SK-N-SH (cell line): ENCODE results near the gene CCM2. TPM values are rescaled to one million over a fixed set of nuclear protein-coding genes. Genes with fewer than 3 reads are reported as not detected.

Experiments used
- CTCF ChIA-PET: fragments of 300-600, 350-600 bp; formaldehyde crosslinking; extraction: SDS; loops from one replicate; lab custom pipeline; 2021; lab: Yijun Ruan, JAX
- POLR2A ChIA-PET: fragments of 350-600 bp; sonication (Branson Sonifier 250); formaldehyde crosslinking; extraction: SDS; loops from one replicate; lab custom pipeline; 2020; ENCODE audit warnings: antibody characterized with exemption, inconsistent platforms; lab: Yijun Ruan, JAX
- DNase-seq: peaks from one replicate; pipeline ENCODE4 v3.0.0; 2012
- H2AFZ ChIP-seq: fragments of 200-600 bp; sonication (generic); 2 replicates; pipeline ENCODE4 v1.8.1; 2016; ENCODE audit warnings: antibody characterized with exemption, mild to moderate bottlenecking, low read depth
- H3F3A ChIP-seq: fragments of 200-600 bp; sonication (generic); replicated peaks from 2 replicates; pipeline ENCODE3; 2016; ENCODE audit warnings: antibody characterized with exemption, mild to moderate bottlenecking; ENCODE audit not compliant: insufficient read depth
- H3K27ac ChIP-seq, 2 experiments: fragments of 200-500 bp in 1 of 2; fragments of 200-600 bp in 1 of 2; sonication (Bioruptor generic) in 1 of 2; sonication (generic), shearing (Covaris generic) in 1 of 2; 2 replicates each; pipeline versions ENCODE4 v1.5.1 to v1.6.1; 2014 to 2016; ENCODE audit warnings: low read depth in 2 of 2, inconsistent platforms in 1 of 2, low read length in 1 of 2, mild to moderate bottlenecking in 1 of 2, mixed read lengths in 1 of 2
- H3K27me3 ChIP-seq: fragments of 200-600 bp; sonication (generic), shearing (Covaris generic); 2 replicates; pipeline ENCODE4 v1.6.1; 2016; ENCODE audit warnings: mixed run types; ENCODE audit not compliant: insufficient read depth
- H3K36me3 ChIP-seq, 2 experiments: fragments of 200-500 bp in 1 of 2; fragments of 200-600 bp in 1 of 2; sonication (Bioruptor generic) in 1 of 2; sonication (generic) in 1 of 2; replicated peaks in 1 of 2; 2 replicates each; pipeline versions ENCODE3 to v1.5.1; 2014 to 2016; ENCODE audit warnings: low read length in 1 of 2, mild to moderate bottlenecking in 1 of 2; ENCODE audit not compliant: insufficient read depth in 2 of 2, control insufficient read depth in 1 of 2
- H3K4me1 ChIP-seq, 2 experiments: fragments of 200-500 bp in 1 of 2; fragments of 200-600 bp in 1 of 2; sonication (Bioruptor generic) in 1 of 2; sonication (generic), shearing (Covaris generic) in 1 of 2; 2 replicates each; pipeline versions ENCODE4 v1.5.1 to v1.6.1; 2014 to 2016; ENCODE audit warnings: low read depth in 1 of 2, low read length in 1 of 2, mixed run types in 1 of 2; ENCODE audit not compliant: insufficient read depth in 2 of 2, control insufficient read depth in 1 of 2
- H3K4me2 ChIP-seq: fragments of 200-600 bp; sonication (generic), shearing (Covaris generic); 2 replicates; pipeline ENCODE4 v1.6.1; 2017; ENCODE audit warnings: mixed run types
- H3K4me3 ChIP-seq, 2 experiments: fragments of 200-500 bp in 1 of 2; fragments of 200-600 bp in 1 of 2; sonication (Bioruptor generic) in 1 of 2; sonication (generic), shearing (Covaris generic) in 1 of 2; 2 replicates each; pipeline versions ENCODE4 v1.5.1 to v1.8.1; 2014 to 2016; ENCODE audit warnings: low read depth in 2 of 2, inconsistent platforms in 1 of 2, low read length in 1 of 2, mild to moderate bottlenecking in 1 of 2, mixed read lengths in 1 of 2, moderate library complexity in 1 of 2
- H3K79me2 ChIP-seq: fragments of 200-600 bp; sonication (generic); 2 replicates; pipeline ENCODE4 v1.8.1; 2017; ENCODE audit warnings: mild to moderate bottlenecking; ENCODE audit not compliant: insufficient read depth
- H3K9ac ChIP-seq: fragments of 200-600 bp; sonication (generic); 2 replicates; pipeline ENCODE4 v1.6.1; 2017; ENCODE audit warnings: mixed run types
- H3K9me2 ChIP-seq: fragments of 200-600 bp; sonication (generic); 2 replicates; pipeline ENCODE4 v1.6.1; 2017; ENCODE audit warnings: mixed run types
- H3K9me3 ChIP-seq: fragments of 200-600 bp; sonication (generic); 2 replicates; pipeline ENCODE4 v1.6.1; 2017; ENCODE audit warnings: mixed run types, mild to moderate bottlenecking, moderate library complexity
- H4K20me1 ChIP-seq: fragments of 200-600 bp; sonication (generic); 2 replicates; pipeline ENCODE4 v1.6.1; 2017; ENCODE audit warnings: mild to moderate bottlenecking, mixed run types; ENCODE audit not compliant: insufficient read depth
- ELF1 ChIP-seq: IDR thresholded peaks from 2 replicates; pipeline ENCODE4 v1.4.0; 2012
- EZH2phosphoT487 ChIP-seq: fragments of 200-600 bp; sonication (generic); IDR thresholded peaks from 2 replicates; pipeline ENCODE4 v1.6.1; 2017; ENCODE audit warnings: low read depth, mixed run types, mild to moderate bottlenecking, antibody characterized with exemption, moderate library complexity, borderline replicate concordance
- FOXM1 ChIP-seq: IDR thresholded peaks from 2 replicates; pipeline ENCODE4 v1.4.0; 2012; ENCODE audit warnings: low read depth, mild to moderate bottlenecking
- GABPA ChIP-seq: IDR thresholded peaks from 2 replicates; pipeline ENCODE4 v1.4.0; 2012; ENCODE audit warnings: low read depth, mild to moderate bottlenecking
- GATA2 ChIP-seq: sonication (generic); formaldehyde crosslinking; IDR thresholded peaks from 2 replicates; pipeline ENCODE4 v1.5.0; 2020; ENCODE audit warnings: mild to moderate bottlenecking, missing genetic modification reagents
- JUND ChIP-seq: IDR thresholded peaks from 2 replicates; pipeline ENCODE4 v1.4.0; 2012
- MXI1 ChIP-seq: IDR thresholded peaks from 2 replicates; pipeline ENCODE4 v1.6.1; 2012; ENCODE audit warnings: mild to moderate bottlenecking, low read depth, low read length, improper control_type of control experiment
- NFIC ChIP-seq: IDR thresholded peaks from 2 replicates; pipeline ENCODE4 v1.4.0; 2012; ENCODE audit warnings: borderline replicate concordance
- POLR2AphosphoS5 ChIP-seq: IDR thresholded peaks from 2 replicates; pipeline ENCODE4 v1.6.1; 2012; ENCODE audit warnings: low read depth, low read length
- RAD21 ChIP-seq: IDR thresholded peaks from 2 replicates; pipeline ENCODE4 v1.6.1; 2012; ENCODE audit warnings: mild to moderate bottlenecking, low read length
- RCOR1 ChIP-seq: fragments of 150-350 bp; IDR thresholded peaks from 2 replicates; pipeline ENCODE4 v1.6.1; 2017; ENCODE audit warnings: antibody characterized with exemption, low read length
- RFX5 ChIP-seq: IDR thresholded peaks from 2 replicates; pipeline ENCODE4 v1.6.1; 2012; ENCODE audit warnings: mild to moderate bottlenecking, improper control_type of control experiment, low read length
- TEAD4 ChIP-seq: IDR thresholded peaks from 2 replicates; pipeline ENCODE4 v1.4.0; 2012; ENCODE audit warnings: mild to moderate bottlenecking, borderline replicate concordance; ENCODE audit not compliant: insufficient read depth
- WGBS: methylation state at CpG from one replicate; pipeline ENCODE4 v1.1.6; 2017; ENCODE audit warnings: low lambda C conversion rate; 5-methylcytosine and 5-hydroxymethylcytosine counted together
- polyA plus RNA-seq, 3 experiments: library from polyadenylated mRNA; depleted of rRNA; stranded (reverse); fragments of >200 nt; gene quantifications; 2 replicates each; pipeline ENCODE4 v1.2.3, GENCODE V29; 2012
- TF ChIP-seq, protein P1 (sequence below): IDR thresholded peaks from 2 replicates; pipeline ENCODE4; 2012
- TF ChIP-seq, protein P2 (sequence below): IDR thresholded peaks from 2 replicates; pipeline ENCODE4 v1.4.0; 2012; ENCODE audit warnings: low read depth
- TF ChIP-seq, protein P3 (sequence below): IDR thresholded peaks from 2 replicates; pipeline ENCODE4 v1.4.0; 2012; ENCODE audit warnings: low read depth, borderline replicate concordance
- TF ChIP-seq, protein P4 (sequence below): fragments of 150-350 bp; IDR thresholded peaks from 2 replicates; pipeline ENCODE4 v1.6.1; 2016; ENCODE audit warnings: mild to moderate bottlenecking, low read depth, low read length
- TF ChIP-seq, protein P5 (sequence below): IDR thresholded peaks from 2 replicates; pipeline ENCODE4 v1.6.1; 2012; ENCODE audit warnings: mild to moderate bottlenecking, low read depth, low read length, moderate library complexity

CCM2 gene
- polyA plus RNA-seq, 1 of the 3 experiments (the other 2 are of a cell fraction): 83.2 TPM

DNA sequence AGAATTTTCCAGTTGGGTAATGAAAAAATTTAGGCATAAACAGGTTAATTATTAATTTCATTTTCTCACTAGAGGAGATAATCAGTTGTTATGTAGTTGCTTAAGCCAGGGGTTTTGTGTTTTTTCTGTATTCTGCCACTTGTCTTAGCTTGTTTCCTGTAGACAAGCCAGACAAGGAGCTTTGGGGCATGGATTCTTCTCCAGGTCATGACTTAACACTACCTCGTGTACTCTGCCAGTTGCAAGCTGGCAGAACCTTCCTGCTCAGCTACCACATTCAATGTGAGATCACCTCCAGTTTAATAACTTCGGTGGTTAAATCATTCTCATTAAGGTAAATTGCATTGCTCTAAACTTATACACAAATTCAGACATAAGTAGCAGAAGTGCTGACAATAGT, 1.8 kb downstream of the CCM2 start:
- TF ChIP-seq JUND (no peak), RFX5 (no peak), NFIC (no peak), GATA2 (CRISPR knock-in tag) (no peak), EZH2phosphoT487 (no peak), RAD21 (no peak), POLR2AphosphoS5 (no peak), MXI1 (no peak), TEAD4 (no peak), GABPA (no peak), ELF1 (no peak), RCOR1 (no peak), FOXM1 (no peak)
- TF ChIP-seq, protein P1, sequence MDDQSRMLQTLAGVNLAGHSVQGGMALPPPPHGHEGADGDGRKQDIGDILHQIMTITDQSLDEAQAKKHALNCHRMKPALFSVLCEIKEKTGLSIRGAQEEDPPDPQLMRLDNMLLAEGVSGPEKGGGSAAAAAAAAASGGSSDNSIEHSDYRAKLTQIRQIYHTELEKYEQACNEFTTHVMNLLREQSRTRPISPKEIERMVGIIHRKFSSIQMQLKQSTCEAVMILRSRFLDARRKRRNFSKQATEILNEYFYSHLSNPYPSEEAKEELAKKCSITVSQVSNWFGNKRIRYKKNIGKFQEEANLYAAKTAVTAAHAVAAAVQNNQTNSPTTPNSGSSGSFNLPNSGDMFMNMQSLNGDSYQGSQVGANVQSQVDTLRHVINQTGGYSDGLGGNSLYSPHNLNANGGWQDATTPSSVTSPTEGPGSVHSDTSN: no peak
- TF ChIP-seq, protein P2, sequence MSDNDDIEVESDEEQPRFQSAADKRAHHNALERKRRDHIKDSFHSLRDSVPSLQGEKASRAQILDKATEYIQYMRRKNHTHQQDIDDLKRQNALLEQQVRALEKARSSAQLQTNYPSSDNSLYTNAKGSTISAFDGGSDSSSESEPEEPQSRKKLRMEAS: no peak
- TF ChIP-seq, protein P3, sequence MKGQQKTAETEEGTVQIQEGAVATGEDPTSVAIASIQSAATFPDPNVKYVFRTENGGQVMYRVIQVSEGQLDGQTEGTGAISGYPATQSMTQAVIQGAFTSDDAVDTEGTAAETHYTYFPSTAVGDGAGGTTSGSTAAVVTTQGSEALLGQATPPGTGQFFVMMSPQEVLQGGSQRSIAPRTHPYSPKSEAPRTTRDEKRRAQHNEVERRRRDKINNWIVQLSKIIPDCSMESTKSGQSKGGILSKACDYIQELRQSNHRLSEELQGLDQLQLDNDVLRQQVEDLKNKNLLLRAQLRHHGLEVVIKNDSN: no peak
- TF ChIP-seq, protein P4, sequence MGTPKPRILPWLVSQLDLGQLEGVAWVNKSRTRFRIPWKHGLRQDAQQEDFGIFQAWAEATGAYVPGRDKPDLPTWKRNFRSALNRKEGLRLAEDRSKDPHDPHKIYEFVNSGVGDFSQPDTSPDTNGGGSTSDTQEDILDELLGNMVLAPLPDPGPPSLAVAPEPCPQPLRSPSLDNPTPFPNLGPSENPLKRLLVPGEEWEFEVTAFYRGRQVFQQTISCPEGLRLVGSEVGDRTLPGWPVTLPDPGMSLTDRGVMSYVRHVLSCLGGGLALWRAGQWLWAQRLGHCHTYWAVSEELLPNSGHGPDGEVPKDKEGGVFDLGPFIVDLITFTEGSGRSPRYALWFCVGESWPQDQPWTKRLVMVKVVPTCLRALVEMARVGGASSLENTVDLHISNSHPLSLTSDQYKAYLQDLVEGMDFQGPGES: no peak
- TF ChIP-seq, protein P5, sequence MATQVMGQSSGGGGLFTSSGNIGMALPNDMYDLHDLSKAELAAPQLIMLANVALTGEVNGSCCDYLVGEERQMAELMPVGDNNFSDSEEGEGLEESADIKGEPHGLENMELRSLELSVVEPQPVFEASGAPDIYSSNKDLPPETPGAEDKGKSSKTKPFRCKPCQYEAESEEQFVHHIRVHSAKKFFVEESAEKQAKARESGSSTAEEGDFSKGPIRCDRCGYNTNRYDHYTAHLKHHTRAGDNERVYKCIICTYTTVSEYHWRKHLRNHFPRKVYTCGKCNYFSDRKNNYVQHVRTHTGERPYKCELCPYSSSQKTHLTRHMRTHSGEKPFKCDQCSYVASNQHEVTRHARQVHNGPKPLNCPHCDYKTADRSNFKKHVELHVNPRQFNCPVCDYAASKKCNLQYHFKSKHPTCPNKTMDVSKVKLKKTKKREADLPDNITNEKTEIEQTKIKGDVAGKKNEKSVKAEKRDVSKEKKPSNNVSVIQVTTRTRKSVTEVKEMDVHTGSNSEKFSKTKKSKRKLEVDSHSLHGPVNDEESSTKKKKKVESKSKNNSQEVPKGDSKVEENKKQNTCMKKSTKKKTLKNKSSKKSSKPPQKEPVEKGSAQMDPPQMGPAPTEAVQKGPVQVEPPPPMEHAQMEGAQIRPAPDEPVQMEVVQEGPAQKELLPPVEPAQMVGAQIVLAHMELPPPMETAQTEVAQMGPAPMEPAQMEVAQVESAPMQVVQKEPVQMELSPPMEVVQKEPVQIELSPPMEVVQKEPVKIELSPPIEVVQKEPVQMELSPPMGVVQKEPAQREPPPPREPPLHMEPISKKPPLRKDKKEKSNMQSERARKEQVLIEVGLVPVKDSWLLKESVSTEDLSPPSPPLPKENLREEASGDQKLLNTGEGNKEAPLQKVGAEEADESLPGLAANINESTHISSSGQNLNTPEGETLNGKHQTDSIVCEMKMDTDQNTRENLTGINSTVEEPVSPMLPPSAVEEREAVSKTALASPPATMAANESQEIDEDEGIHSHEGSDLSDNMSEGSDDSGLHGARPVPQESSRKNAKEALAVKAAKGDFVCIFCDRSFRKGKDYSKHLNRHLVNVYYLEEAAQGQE: no peak
- CTCF ChIA-PET: interaction anchor here (0.6 to 3.1 kb wide), 9 partner anchors 13 to 134 kb away, joined by 3 to 12 read pairs (median 6); partner anchors contain the start of gene TBRG4

More for the DNA sequence above, 1.8 kb downstream of the CCM2 start:
- no peaks in the 10 kb centered on the region for H3K9me2 ChIP-seq
- DNase-seq: no peak
- peak overlapping the region in 1 of 2 experiments; percentile 74; a peak in 1 of 4 replicates for H3K27ac ChIP-seq
- H3F3A ChIP-seq: peaks cover 5% of the 10 kb centered on the region
- H3K79me2 ChIP-seq: peaks cover 65% of the 10 kb centered on the region
- H3K4me1 ChIP-seq: peaks cover 0 to 10% of the 10 kb centered on the region in 2 experiments; a peak in 3 of 4 replicates
- POLR2A ChIA-PET: interaction anchor here (1.1 to 3.3 kb wide), 8 partner anchors 13 to 117 kb away, joined by 3 to 28 read pairs (median 4); partner anchors contain the start of genes PURB and TBRG4
- H3K9me3 ChIP-seq: no peaks in the 10 kb centered on the region
- peak overlapping the region; percentile 85; the same call in 1 of the 2 replicates for H3K9ac ChIP-seq
- peak overlapping the region in 1 of 2 experiments; percentile 88; a peak in 2 of 4 replicates for H3K4me3 ChIP-seq
- H3K36me3 ChIP-seq: no peaks in the 10 kb centered on the region
- no peak overlapping the region for H2AFZ ChIP-seq
- WGBS: 55% methylated on average over 2 of the region's 2 CpGs
- H4K20me1 ChIP-seq: peaks cover 45% of the 10 kb centered on the region
- H3K4me2 ChIP-seq: peak overlapping the region; percentile 78
- H3K27me3 ChIP-seq: no peaks in the 10 kb centered on the region
